ENCODE measurements around the gene CEPT1.

GRCh38 chr1:111214074-111214801 lies 74.2 kb downstream of the CEPT1 start:
- TF ChIP-seq CTCF (IDR thresholded peaks at IDR 0.05; ENCODE audit: low read length) (no peak), EZH2 (IDR thresholded peaks at IDR 0.05; ENCODE audit: borderline replicate concordance, low read length) (no peak)
